ENCODE results near the gene TDO2. TPM values are rescaled to one million over a fixed set of nuclear protein-coding genes. Genes with fewer than 3 reads are reported as not detected.

TDO2 gene
- total and polyA plus RNA-seq, 2 of the 13 experiments (the other 11 are each of a cell fraction or from before 2014, with no cell fraction given) = not detected

GRCh38 chr4:155953151-155954117 is 49.9 kb downstream of the TDO2 start, which contains the start of gene CTSO (continued):
- no peak for TF ChIP-seq ADNP (CRISPR knock-in tag; IDR thresholded peaks at IDR 0.05)
- TF ChIP-seq DDIT3 (CRISPR knock-in tag; IDR thresholded peaks at IDR 0.05) = no peak
- TF ChIP-seq HNRNPUL1 (IDR thresholded peaks at IDR 0.05; ENCODE audit: low read depth, low read length) = no peak
- no peak for TF ChIP-seq FOSL1 (CRISPR knock-in tag; IDR thresholded peaks at IDR 0.05; ENCODE audit: borderline replicate concordance)
- TF ChIP-seq E2F2 (CRISPR knock-in tag; IDR thresholded peaks at IDR 0.05; ENCODE audit: borderline replicate concordance) = no peak
- TF ChIP-seq SIN3B (IDR thresholded peaks at IDR 0.05; ENCODE audit: low read length) = no peak
- TF ChIP-seq ZEB1 (IDR thresholded peaks at IDR 0.05; ENCODE audit: insufficient replicate concordance, low read depth) = no peak
- no peak for TF ChIP-seq ZFP36L1 (CRISPR knock-in tag; IDR thresholded peaks at IDR 0.05)
- TF ChIP-seq RXRA (CRISPR knock-in tag; IDR thresholded peaks at IDR 0.05) = no peak
- no peak for TF ChIP-seq MTA1 (CRISPR knock-in tag; IDR thresholded peaks at IDR 0.05; ENCODE audit: borderline replicate concordance)
- TF ChIP-seq ZNF770 (CRISPR knock-in tag; IDR thresholded peaks at IDR 0.05) = peak; percentile 62; the same call in 1 of the 2 replicates
- no peak for TF ChIP-seq ZNF780A (CRISPR knock-in tag; IDR thresholded peaks at IDR 0.05)
- TF ChIP-seq AKNA (CRISPR knock-in tag; IDR thresholded peaks at IDR 0.05; ENCODE audit: borderline replicate concordance) = no peak
- TF ChIP-seq ZNF569 (CRISPR knock-in tag; IDR thresholded peaks at IDR 0.05; ENCODE audit: borderline replicate concordance) = no peak
- TF ChIP-seq YEATS2 (CRISPR knock-in tag; IDR thresholded peaks at IDR 0.05; ENCODE audit: borderline replicate concordance) = no peak
- no peak for TF ChIP-seq ZSCAN29 (CRISPR knock-in tag; conservative IDR thresholded peaks at IDR 0.05)
- peak; percentile 51; the same call in 1 of the 2 replicates for TF ChIP-seq SETDB1 (CRISPR knock-in tag; IDR thresholded peaks at IDR 0.05; ENCODE audit: borderline replicate concordance)
- peak; percentile 49 for TF ChIP-seq YY1 (IDR thresholded peaks at IDR 0.05; ENCODE audit: insufficient read depth, insufficient replicate concordance, low read depth, low read length)
- no peak for TF ChIP-seq ZSCAN25 (CRISPR knock-in tag; IDR thresholded peaks at IDR 0.05)
- TF ChIP-seq TARDBP (CRISPR knock-in tag; IDR thresholded peaks at IDR 0.05) = no peak

Measured in HepG2 (cell line).